Heart right ventricle (tissue), 16 donors: ENCODE results near the gene SMARCA2. TPM values are rescaled to one million over a fixed set of nuclear protein-coding genes. Genes with fewer than 3 reads are reported as not detected.
A peak's percentile ranks its signal among the peaks of the same experiment; 100 is the strongest.

ENCODE experiments used
- ATAC-seq, 8 donors: fragments of 200-7000 bp; cut with Tn5 transposase; one replicate each; pipeline ENCODE4 v1.9.1; 2020; ENCODE audit warnings: mild to moderate bottlenecking in 8 of 8, moderate library complexity in 8 of 8, moderate number of reproducible peaks in 1 of 8
- DNase-seq, 2 donors: peaks; one replicate each; pipeline ENCODE4 v3.0.0-alpha.2; 2020
- H3K27ac ChIP-seq, 10 donors: fragments of 200-600 bp; sonication (generic) in 2 of 10; one replicate each; pipeline versions ENCODE4 v1.5.0 to v1.8.0; 2020 to 2022; ENCODE audit warnings: mild to moderate bottlenecking in 3 of 10
- H3K27me3 ChIP-seq, 7 donors: fragments of 200-600 bp; one replicate each; pipeline ENCODE4 v1.8.0; 2021 to 2022; ENCODE audit warnings: mild to moderate bottlenecking in 2 of 7
- H3K36me3 ChIP-seq, 9 donors: fragments of 200-600 bp; sonication (generic) in 1 of 9; one replicate each; pipeline versions ENCODE4 v1.5.0 to v1.8.0; 2020 to 2022; ENCODE audit warnings: mild to moderate bottlenecking in 2 of 9
- H3K4me1 ChIP-seq, 9 donors: fragments of 200-600 bp; sonication (generic) in 1 of 9; one replicate each; pipeline versions ENCODE4 v1.5.0 to v1.8.0; 2020 to 2022; ENCODE audit warnings: mild to moderate bottlenecking in 4 of 9
- H3K4me3 ChIP-seq, 10 donors: fragments of 200-600 bp; sonication (generic) in 2 of 10; one replicate each; pipeline versions ENCODE4 v1.5.0 to v1.8.0; 2020 to 2022; ENCODE audit warnings: mild to moderate bottlenecking in 7 of 10, moderate library complexity in 2 of 10
- H3K9me3 ChIP-seq, 11 donors: fragments of 200-600 bp in 10 of 11; sonication (generic) in 2 of 11; one replicate each; pipeline versions ENCODE4 v1.5.0 to v1.8.0; 2013 to 2022; ENCODE audit warnings: mild to moderate bottlenecking in 2 of 11, control low read depth in 1 of 11, moderate library complexity in 1 of 11
- CTCF ChIP-seq, 9 donors: fragments of 200-600 bp; sonication (generic) in 2 of 9; IDR thresholded peaks; one replicate each; pipeline versions ENCODE4 v1.5.0 to v1.8.0; 2021 to 2022; ENCODE audit warnings: antibody characterized with exemption in 9 of 9, mild to moderate bottlenecking in 5 of 9, moderate library complexity in 1 of 9
- WGBS, 2 donors: extraction: QIAGEN DNeasy Blood & Tissue Kit; methylation state at CpG; one replicate each; pipeline ENCODE4 v1.1.7; 2013; ENCODE audit warnings: inconsistent platforms in 1 of 2; 5-methylcytosine and 5-hydroxymethylcytosine counted together
- intact Hi-C, 10 donors: fragments of 100-400 bp; cut with DNase I; formaldehyde crosslinking; loops; one replicate each; pipeline versions ENCODE4 v1.11.1 to v1.14.2; 2022
- polyA plus RNA-seq, 2 donors: library from polyadenylated mRNA; stranded (reverse); fragments of 200-250 nt; gene quantifications; one replicate each; pipeline ENCODE4 v1.2.3, GENCODE V29; 2013
- total RNA-seq, 10 donors: library from RNA; stranded (reverse); fragmentation: NEBNext Ultra II Directional in 3 of 10; extraction: Animal tissue kit (Norgen Biotek cat#: 25700) in 3 of 10; gene quantifications; one replicate each; pipeline versions ENCODE4 v1.2.1 to v1.2.4, GENCODE V29; 2021 to 2023
- donor health status: Arrhythmogenic right ventricular cardiomyopathy.
- donor health status: ischemic (EF 13 %, LVEDD 7.1; RV severe dilation, severe dysfunction).
- donor health status: healthy with polysubstance abuse.
- donor health status: DM: no; HTN: yes; CAD: no.
- donor health status: DM: no; HTN: no; CAD: no.
- donor health status: ischemic (EF 25% LVEDD 6.9; RV normal size, moderate dysfunction).
- donor health status: ischemic (EF 25% LVEDD 5.7; RV mildly dilated, moderate dysfunction).
- donor health status: healthy.
- donor health status: DM: yes; HTN: yes; CAD: no.
- donor health status: Ischemic cardiomyopathy.
- donor health status: ischemic (EF 35%, LVEDD 5.7; RV mildly dilated, moderate dysfunction).
- donor health status: nonischemic (EF 11% LVEDD 7.7; RV severe dilation, severe dysfunction).
- donor health status: DM: yes; HTN: yes; CAD: no.
- donor health status: PGD.
- donor health status: ischemic (EF 29% LVEDD 5.4; RV normal size, mild dysfunction).
- donor health status: nonischemic (EF 23%, LVEDD 6.1; RV moderate dilation, normal function).

The SMARCA2 gene
- total and polyA plus RNA-seq, 12 donors, result 26.5 to 140 (median 105) TPM

- no peak for DNase-seq
- Histone ChIP-seq H3K36me3 (no peaks in the 10 kb centered on the region), H3K4me1 (peaks cover 25 to 88% (median 82%) of the 10 kb centered on the region in 9 donors), H3K27ac (peak overlapping the region in 3 of 10 donors; percentile 1 to 84 (median 74)), H3K4me3 (no peak overlapping the region), H3K27me3 (no peaks in the 10 kb centered on the region), H3K9me3 (no peaks in the 10 kb centered on the region)
- intact Hi-C loops, result no loop called here
- ATAC-seq, result no peak
- 81 to 83% methylated on average over 7 of the region's 7 CpGs for WGBS, 2 donors
- no peak for TF ChIP-seq CTCF (IDR thresholded peaks at IDR 0.05)
These were observed 6.6 kb downstream of the SMARCA2 start for GRCh38 chr9:2021731-2022130.

DNA sequence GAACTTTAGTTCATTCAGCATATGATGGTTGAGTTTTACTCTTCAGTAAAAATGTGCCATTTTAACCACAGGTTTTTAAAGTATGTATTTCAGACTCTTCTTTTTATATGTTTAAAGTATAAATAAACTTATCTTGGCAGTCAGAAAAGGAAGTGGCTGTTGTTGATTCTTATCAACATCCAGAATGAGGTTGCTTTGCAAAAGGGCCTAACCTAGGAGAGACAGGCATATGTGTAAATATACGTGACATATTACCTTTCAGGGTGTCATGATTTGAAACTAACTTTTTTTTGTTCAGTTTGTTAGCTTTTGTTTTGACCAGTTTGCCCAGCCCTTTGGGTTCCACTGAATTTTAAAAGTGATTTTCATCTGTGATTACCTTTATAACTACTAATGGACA is 7.4 kb downstream of the SMARCA2 start:
- intact Hi-C loops, result no loop called here
- Histone ChIP-seq H3K27me3 (no peaks in the 10 kb centered on the region), H3K4me1 (peaks cover 26 to 96% (median 90%) of the 10 kb centered on the region in 9 donors), H3K4me3 (no peak overlapping the region), H3K36me3 (no peaks in the 10 kb centered on the region), H3K27ac (peak overlapping the region; percentile 1 to 84 (median 40)), H3K9me3 (no peaks in the 10 kb centered on the region)
- ATAC-seq (no peak), DNase-seq (no peak)
- 49 to 85% methylated on average over 1 of the region's 1 CpG for WGBS, 2 donors
- no peak for TF ChIP-seq CTCF (IDR thresholded peaks at IDR 0.05)

DNA sequence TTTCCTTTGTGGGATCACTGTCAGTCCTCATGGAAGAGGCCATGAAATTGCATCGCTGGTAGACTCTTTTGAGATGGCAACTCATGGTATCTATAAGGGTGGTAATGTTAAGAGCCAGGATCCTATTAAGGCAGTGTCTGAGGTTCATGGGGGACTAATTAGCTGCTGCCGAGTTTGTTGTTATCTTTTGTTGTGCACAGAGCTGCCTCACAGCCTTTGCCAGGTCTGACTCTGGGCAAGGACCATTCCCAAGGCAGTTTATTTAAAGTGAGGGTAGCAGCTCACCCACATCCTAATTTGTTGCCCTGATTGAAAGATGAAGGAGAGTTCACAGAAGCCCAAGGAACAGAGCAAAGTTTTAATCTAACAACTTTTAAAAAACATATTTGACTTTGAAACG is 7.9 kb downstream of the SMARCA2 start:
- DNase-seq (no peak), ATAC-seq (peak in 5 of 8 donors; percentile 11 to 50 (median 39))
- Histone ChIP-seq H3K4me3 (no peak overlapping the region), H3K9me3 (no peaks in the 10 kb centered on the region), H3K4me1 (peaks cover 28 to 100% (median 95%) of the 10 kb centered on the region in 9 donors), H3K27ac (peak overlapping the region; percentile 9 to 84 (median 52)), H3K36me3 (no peaks in the 10 kb centered on the region), H3K27me3 (no peaks in the 10 kb centered on the region)
- no peak for TF ChIP-seq CTCF (IDR thresholded peaks at IDR 0.05)
- WGBS, 2 donors, result 34 to 46% methylated on average over 3 of the region's 3 CpGs
- intact Hi-C loops, result no loop called here

DNA sequence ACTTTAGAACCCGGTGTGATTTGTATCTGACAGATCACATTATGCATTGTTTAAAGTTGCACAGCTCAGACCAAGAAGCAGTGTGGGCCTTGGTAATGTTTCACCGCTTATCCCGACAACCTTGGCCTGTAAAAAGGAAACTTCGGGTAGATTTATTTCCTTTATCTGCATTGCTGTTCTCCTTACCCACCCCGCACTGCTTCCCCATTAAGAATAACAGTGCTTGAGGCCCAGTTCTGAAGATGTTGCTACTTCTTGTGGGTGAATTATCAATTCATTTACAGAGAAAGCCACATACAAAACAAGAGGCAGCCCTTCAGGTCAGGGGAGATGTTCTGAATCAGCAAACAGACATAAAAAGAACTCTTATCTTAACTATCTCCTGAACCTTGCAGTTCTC is 8.4 kb downstream of the SMARCA2 start:
- WGBS, 2 donors, result 43 to 65% methylated on average over 5 of the region's 5 CpGs
- ATAC-seq, result no peak
- Histone ChIP-seq H3K4me3 (peak overlapping the region in 1 of 10 donors; percentile 2), H3K9me3 (no peaks in the 10 kb centered on the region), H3K27me3 (no peaks in the 10 kb centered on the region), H3K4me1 (peaks cover 28 to 100% (median 96%) of the 10 kb centered on the region in 9 donors), H3K36me3 (no peaks in the 10 kb centered on the region), H3K27ac (peak overlapping the region; percentile 9 to 84 (median 52))
- no peak for DNase-seq
- intact Hi-C loops, result no loop called here
- TF ChIP-seq CTCF (IDR thresholded peaks at IDR 0.05), result no peak
